ENCODE measurements around the gene NKX1-2.

DNA sequence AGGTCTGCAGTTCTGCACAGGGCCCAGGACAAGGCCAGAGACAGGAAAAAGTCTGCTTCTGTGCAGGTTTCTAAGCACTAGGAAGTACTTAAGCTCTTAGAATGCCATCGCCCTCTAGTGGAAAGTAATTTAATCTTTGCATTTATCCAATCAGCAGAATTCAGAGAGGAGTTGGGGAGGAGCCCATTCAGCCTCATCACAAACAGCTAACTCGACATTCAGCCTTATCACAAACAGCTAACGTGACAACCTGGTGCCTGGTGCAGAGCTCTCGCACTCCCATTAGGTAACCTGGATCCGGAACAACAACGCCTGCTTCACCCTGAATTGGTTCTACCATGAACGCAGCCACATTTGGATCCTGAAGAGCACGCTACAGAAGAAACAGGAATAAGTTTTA lies 46.3 kb downstream of the NKX1-2 start:
- TF ChIP-seq CTCF (IDR thresholded peaks at IDR 0.05): peak in 5 of 6 experiments; percentile 53 to 67 (median 61)
- TF ChIP-seq POLR2A (IDR thresholded peaks at IDR 0.05): no peak
